Ureter (tissue), 1 donor: ENCODE data around the gene IGSF21. TPM values are rescaled to one million over a fixed set of nuclear protein-coding genes. Genes with fewer than 3 reads are reported as not detected.

Experiments used
- DNase-seq: peaks from one replicate; pipeline ENCODE4 v3.0.0-alpha.2; 2020; ENCODE audit warnings: low spot score
- total RNA-seq: library from RNA; stranded (reverse); gene quantifications from one replicate; pipeline ENCODE4 v1.2.4, GENCODE V29; 2023
- donor health status: DM: yes; HTN: yes; CAD: no.

The IGSF21 gene
- total RNA-seq, 1 donor from 2014 or later: 6.6 TPM

GRCh38 chr1:18422954-18423353 is 315.4 kb downstream of the IGSF21 start:
- no peak for DNase-seq

- DNase-seq: no peak
Measured at GRCh38 chr1:18426580-18426979, 319.0 kb downstream of the IGSF21 start.
